ENCODE measurements around the gene FAM118A. TPM values are rescaled to one million over a fixed set of nuclear protein-coding genes. Genes with fewer than 3 reads are reported as not detected.
"Not testable (repeated sequence)": the region's sequence is repeated elsewhere in the genome, so short reads cannot be mapped to it uniquely, and the experiment has no call there.

The FAM118A gene
- 10 to 100 TPM; 26.3 to 77.5 (median 37.6) TPM for polyA plus RNA-seq (ENCODE audit: insufficient read depth in 1 of 5, insufficient read length in 5 of 5, low replicate concordance in 1 of 5)
- long read RNA-seq, donor 1, transcript FAM118A-205 (9 exons, 1,776 nt) = major isoform, 5 of 7 reads
- long read RNA-seq, donor 1, partial matches to known transcripts = 0 of 7 reads
- long read RNA-seq, donor 1, other reads (novel, unspliced or antisense) = 0 of 7 reads
- long read RNA-seq, donor 2, partial matches to known transcripts = 13 of 18 reads
- long read RNA-seq, donor 2, other reads (novel, unspliced or antisense) = 0 of 18 reads
- long read RNA-seq, donor 3, partial matches to known transcripts = 0 of 1 reads
- long read RNA-seq, donor 3, other reads (novel, unspliced or antisense) = 0 of 1 reads
- long read RNA-seq, donor 4, partial matches to known transcripts = 0 of 5 reads
- long read RNA-seq, donor 4, other reads (novel, unspliced or antisense) = 0 of 5 reads
- long read RNA-seq, donor 5, partial matches to known transcripts = 13 of 17 reads
- long read RNA-seq, donor 5, other reads (novel, unspliced or antisense) = 0 of 17 reads
- long read RNA-seq, donor 6, partial matches to known transcripts = 11 of 17 reads
- long read RNA-seq, donor 6, other reads (novel, unspliced or antisense) = 0 of 17 reads
- long read RNA-seq, donor 7, partial matches to known transcripts = 0 of 5 reads
- long read RNA-seq, donor 7, other reads (novel, unspliced or antisense) = 0 of 5 reads
- long read RNA-seq, donor 8, partial matches to known transcripts = 0 of 3 reads
- long read RNA-seq, donor 8, other reads (novel, unspliced or antisense) = 0 of 3 reads

DNA sequence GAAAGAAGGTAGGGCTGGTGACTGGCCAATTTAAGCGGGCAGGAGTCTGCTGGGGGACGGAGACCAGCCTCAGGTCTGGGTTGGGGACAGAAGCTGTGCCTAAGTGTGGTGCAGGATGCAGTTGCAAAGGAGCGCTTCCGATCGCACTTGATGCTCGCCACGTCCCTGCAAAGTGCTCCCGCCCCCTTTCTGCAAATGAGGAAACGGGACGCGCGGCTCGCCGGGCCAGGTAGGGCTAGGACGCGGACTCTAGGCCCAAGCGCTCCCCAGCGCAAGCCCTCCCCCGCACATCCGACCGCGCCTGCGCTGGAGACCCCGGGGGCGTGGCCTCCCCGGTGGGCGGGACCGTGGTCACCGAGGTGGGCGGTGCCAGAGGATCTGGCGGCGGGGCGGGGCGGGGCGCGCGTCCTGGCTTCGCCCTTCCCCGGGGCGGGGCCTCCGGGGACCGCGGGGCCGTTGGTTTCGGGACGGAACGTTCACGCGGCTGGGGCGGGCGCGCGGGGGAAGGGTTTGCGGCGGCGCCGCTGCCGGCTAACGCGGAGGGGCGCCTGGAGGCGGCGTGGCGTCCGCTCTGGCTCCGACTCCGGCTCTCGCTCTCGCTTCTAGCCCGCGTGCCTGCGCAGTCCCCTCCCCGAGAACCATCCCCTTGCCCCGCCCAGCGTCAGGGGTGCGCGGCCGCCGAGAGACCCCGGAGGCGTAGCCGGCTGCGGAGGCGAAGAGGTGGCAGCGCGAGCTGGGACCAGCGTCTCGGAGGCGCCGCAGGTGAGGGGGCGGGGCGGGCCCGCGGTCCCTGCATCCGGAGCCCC lies at the start of gene FAM118A:
Gene FAM118A (plus strand): TSS at position 513 of the 806 bp plus-strand sequence. CDS start 12,446 bp downstream, outside the sequence.
- DNase-seq = peak; percentile 96 to 97

GRCh38 chr22:45260395-45260759 lies 49.4 kb upstream of the FAM118A start:
- DNase-seq = not testable (repeated sequence)

GRCh38 chr22:45261407-45262088 lies 48.2 kb upstream of the FAM118A start:
- DNase-seq = no peak

GRCh38 chr22:45262195-45262930 lies 47.4 kb upstream of the FAM118A start:
- DNase-seq = no peak

GRCh38 chr22:45262931-45263462 lies 46.7 kb upstream of the FAM118A start:
- DNase-seq = no peak

DNA sequence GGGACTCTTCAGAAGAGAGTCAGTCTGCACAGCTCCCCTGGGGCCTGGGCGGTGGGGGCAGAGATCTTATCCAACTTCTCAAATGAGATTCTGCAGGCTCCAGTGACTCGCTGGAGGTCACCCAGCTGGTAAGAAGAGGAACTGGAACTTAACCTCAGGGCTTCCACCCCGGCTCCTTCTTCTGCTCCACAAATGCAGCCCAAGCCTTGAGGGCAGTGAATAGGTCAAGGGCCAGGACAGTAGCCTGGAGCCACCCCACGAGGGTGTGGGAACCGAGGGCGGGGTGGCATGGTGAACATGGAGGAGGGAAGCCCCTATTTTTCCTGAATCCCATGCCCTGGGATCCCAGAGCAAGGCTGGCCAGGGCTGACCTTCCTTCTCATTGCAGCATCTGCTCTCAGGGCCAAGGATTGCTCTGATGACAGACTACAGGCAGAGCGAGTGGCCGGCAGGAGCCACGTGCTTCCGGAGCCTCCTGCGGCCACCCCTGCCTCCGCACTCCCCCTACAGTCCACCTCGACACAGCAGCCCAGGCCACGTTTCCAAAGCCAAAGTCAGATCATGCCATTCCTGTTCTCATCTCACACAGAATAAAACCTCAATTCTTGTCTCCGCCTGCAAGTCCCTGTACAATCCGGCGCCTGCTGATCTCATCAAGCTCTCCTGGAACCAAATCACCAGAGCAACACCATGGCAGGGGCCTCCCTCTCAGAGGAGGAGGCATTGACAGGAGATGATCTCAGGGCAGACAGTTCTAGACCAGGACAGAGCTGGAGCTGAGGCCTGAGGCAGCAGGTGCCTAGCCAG lies 46.1 kb upstream of the FAM118A start:
- DNase-seq = peak in 1 of 2 donors; percentile 35

- DNase-seq = no peak
Measured at GRCh38 chr22:45265535-45265934, 44.2 kb upstream of the FAM118A start.

- DNase-seq = no peak
Measured at GRCh38 chr22:45268167-45268957, 41.4 kb upstream of the FAM118A start.

DNA sequence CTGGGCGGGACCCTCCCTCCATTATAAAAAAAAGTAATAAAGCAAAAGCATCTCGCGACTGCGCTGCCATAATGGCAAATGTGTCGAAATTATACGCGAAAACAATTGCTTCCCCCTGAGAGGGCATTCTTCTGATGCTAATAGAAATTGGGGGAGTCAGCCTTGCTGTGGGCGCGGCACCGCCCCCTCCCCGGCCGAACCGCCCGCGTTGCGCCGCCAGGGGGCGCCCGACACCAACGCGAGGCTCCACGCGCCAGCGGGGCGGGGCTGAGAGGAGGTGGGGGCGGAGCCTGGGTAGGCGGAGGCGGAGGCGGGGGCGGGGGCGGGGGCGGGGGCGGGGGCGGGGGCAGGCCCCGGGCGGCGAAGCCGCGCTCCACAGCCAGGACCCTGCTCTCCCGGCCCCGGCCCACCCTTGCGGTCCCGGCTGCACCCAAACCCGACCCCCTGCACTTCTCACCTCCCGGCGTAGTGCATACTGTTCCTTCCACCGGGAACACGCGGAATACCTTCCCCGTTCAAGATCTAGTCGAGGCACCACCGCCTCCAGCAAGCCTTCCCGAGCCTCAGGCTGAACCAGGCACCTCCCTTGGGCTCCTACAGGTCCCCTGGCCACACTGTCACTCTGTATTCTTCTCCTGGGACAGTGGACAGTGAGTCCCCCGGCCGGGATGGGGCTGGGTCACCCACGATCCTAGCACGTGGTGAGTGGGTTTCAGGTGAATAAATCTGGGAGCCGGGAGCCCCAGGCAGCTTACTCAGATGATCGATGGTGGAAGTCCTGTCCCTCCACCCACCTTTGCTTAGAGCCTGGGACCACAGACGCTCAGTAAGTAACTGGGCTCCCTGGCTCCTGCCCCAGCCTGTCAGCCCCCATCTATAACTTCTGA lies 40.5 kb upstream of the FAM118A start:
- DNase-seq = peak; percentile 83 to 85

DNA sequence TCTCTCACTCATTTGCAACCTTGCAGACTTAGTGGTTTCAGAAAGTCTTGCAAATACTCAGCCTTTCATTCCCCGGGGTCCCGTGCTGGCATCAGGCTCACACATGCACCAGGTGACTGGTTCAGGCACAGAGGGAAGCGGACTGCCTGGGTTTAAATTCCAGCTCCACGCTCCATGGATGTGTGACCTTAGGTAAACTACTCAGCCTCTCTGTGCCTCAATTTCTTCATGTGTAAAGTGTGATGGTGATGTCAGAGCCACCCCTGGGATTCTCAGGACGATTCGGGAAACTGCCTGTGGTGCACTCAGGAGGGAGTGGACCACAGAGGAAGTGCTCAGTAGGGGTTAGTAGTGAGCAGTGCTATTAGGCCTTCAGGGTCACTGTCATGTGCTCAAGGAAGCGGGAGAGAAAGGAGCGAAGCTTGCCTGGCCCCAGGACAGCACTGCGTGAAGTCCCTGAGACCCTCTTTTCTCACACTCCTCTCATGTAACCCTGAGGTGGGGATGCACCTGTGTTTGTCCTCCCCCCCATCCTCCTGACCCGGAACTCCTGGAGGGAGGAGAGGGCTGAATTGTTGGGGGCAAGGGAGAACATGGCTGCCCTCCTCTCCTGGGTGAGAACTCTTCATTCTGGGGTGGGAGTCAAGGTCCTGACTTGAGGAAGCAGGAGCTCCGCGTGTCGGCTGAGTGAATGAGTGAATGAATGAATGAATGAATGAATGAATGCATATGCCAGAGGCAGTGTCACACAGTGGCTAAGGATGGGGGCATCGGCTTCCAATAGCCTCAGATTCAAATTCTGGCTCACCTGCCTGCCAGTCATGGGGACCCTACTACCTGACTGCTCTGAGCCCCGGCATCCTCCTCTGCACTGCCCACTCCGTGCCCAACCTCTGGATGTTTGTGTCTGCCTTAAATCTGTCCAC lies 39.4 kb upstream of the FAM118A start:
- DNase-seq = no peak

- peak; percentile 68 to 73 for DNase-seq
Measured at GRCh38 chr22:45271667-45272201, 38.0 kb upstream of the FAM118A start.

GRCh38 chr22:45272498-45272897 lies 37.2 kb upstream of the FAM118A start:
- DNase-seq = no peak

- DNase-seq = no peak
Measured at GRCh38 chr22:45273452-45274075, 36.2 kb upstream of the FAM118A start.

- no peak for DNase-seq
Measured at GRCh38 chr22:45276507-45277105, 33.1 kb upstream of the FAM118A start.

GRCh38 chr22:45277720-45278119 lies 32.0 kb upstream of the FAM118A start:
- not testable (repeated sequence) for DNase-seq
